GM21737 (cell line): Measurements from ENCODE around the gene UBXN10.
"Not testable (repeated sequence)": the region's sequence is repeated elsewhere in the genome, so short reads cannot be mapped to it uniquely, and the experiment has no call there.

Source experiments
- ATAC-seq: cut with Tn5 transposase; IDR thresholded peaks from one replicate; pipeline ENCODE4 v1.9.1; 2021; ENCODE audit warnings: mild to moderate bottlenecking, moderate library complexity; ENCODE audit not compliant: unreplicated experiment

Gene UBXN10

DNA sequence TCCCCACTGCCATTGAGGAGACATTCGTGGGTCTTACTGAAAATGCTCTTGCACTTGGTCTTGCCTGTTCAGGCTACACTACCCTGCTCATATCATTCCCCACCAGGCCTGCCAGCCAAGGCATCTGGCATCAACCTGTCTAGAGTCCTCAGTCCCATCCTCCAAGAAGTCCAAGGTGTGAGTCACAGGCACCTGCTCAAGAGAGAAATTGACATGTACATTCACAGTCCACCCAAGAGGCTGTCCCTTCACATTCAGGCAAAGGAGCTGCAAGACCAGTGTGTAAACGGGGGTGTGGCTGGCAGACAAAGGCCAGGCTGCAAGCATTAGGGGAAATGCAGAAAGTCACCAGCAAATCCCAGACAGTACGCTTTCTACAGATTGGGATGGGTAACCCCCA lies 13.5 kb downstream of the UBXN10 start:
- ATAC-seq = no peak

DNA sequence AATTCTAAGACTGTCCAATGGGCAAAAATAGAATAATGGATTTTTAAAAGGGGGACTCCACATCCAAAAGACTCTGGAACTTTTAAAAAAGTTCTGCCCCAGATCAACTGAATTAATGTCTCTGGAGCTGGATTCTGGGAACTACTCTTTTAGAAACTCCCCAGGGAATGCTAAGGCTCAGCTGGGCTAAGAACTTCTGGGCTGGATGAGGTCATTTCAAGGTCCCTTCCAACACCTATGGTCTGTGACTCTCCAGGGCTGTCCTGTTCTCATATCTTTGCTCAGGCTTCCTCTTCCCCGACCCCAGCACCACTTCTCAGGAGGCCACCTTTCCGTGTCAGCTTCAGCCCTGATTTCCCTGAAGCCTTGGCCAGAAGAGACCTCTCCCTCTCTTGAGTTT lies 13.9 kb downstream of the UBXN10 start:
- ATAC-seq = no peak

DNA sequence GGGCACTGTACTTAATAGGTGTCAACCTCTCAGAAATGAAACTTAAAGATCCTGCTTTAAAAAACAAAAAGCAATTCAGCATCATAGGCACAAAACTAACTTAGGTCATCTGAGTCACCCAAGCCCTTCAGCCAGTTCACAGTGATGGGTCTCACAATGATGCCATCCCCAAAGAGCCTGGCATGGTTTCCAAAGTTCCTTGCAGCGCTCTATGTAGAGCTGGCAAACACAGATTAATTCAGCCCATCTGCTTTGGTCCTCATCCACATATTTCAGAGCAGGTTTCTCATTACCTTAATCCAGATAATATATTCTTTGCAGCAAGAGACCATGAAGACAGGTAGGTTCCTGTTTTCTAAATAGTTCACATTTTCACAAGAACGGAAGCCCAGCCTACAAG lies 15.1 kb downstream of the UBXN10 start:
- no peak for ATAC-seq

GRCh38 chr1:20202166-20202565 lies 16.3 kb downstream of the UBXN10 start:
- no peak for ATAC-seq

- ATAC-seq = no peak
These were observed 21.6 kb downstream of the UBXN10 start for GRCh38 chr1:20207546-20207945.

DNA sequence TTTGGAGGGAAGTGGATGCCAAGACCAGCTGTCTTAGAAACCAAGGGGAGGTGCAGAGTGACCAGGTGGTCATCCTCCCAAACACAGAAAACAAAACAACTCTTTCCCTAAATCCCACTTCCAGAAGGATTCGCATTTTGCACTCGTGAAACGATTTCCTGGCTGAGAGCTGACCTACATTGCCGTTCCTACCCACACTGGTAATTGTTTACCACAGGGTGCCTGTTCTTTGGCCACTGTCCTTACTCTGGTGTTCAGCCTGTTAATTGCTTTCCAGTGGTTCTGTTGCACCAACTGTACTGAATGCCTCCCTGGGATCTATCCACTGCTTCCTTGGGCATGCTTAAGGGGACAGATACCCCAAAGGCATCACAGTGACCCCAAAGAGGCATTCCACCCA lies 23.6 kb downstream of the UBXN10 start:
- no peak for ATAC-seq

DNA sequence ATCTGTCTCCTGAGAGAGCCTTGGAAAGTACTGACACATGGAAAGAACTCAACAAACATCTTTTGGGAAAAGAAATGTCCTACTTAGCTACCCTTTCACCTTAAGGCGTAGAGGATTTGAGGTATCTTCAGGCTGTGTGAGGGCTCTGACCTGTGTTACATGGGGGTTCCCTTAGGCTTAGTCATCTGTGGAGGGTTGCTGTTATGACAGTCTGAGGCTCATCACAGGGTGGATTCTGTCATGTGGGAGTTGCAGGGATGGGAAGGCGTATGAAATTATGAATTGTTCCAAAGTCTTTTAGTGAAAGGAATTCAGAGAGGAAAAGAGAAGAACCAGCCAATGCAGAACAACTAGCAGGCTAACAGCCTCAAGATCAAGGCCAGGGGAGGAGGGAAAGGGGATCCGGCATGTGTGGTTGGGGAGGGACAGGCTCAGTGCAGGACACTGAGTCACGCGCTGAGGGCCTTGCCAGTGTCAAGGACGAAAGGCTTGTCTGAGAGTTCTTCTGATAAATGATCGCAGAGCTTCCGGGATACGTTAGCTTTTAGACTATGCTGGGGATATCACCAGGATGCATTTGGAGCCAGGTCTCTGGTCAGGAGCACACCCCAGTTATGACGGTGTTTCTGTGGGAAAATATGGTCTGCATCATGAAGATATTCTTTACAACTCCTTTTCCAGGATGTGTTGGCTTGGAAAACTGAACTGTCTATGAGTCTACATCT lies 25.0 kb downstream of the UBXN10 start:
- no peak for ATAC-seq

GRCh38 chr1:20211511-20211931 lies 25.6 kb downstream of the UBXN10 start:
- no peak for ATAC-seq

DNA sequence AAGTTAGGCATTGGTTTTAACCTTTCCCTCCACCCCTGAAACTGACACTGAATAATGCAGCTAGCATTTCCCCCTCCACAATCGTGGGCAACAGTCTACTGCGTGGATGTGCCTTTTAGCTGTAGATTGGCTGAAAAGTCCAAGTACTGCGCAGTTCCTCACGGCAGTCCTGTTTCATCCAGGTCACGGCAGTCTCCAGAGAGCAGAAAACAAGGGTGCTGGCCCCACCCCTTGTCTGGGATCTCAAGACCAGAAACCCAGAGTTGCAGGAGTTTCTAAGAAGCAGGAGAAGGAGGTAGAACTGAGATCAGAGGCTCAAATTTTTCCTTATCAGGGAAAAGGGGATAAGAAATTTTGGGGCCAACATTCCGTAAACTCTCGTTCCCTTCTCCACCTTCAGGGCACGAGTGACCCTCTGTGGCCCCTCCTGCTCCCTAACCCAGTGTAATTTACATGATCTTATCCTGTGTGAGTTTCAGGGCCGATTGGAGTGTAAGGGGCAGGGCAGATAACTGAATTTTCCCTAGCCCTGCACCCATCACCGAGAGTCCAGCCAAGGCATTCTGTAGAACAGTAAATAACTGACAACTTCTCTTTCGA lies 26.3 kb downstream of the UBXN10 start:
- no peak for ATAC-seq

DNA sequence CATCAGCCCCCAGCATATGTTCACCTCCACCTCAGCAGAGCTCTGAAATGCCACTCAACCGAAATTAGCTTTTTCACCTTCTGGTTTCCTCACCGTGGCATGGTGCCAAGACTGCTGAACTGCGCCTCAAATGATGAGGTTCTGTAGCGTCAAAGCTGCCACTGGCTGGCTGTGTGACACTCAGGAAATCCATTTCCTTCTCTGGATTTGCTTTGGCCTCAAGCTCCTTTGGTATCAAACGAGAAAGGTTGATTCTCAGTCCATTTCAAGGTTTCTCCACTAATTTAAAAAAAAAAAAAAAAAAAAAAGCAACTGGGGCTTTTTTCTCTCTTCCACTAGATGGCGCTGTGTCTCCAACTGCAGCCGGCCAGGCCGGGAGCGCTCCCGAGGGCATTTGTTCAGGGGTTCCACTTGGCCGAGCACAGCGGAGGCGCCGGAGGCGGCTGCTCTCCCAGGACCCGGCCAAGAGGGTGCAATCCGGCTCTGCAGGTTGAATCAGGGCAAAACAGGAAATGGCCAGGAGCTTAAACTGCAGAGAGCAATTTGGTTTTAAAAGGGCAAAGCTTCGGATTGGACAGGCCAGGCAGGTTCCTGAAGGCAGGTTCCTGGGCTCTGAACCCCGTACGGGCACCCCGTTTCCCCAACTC lies 26.9 kb downstream of the UBXN10 start:
- ATAC-seq = no peak

GRCh38 chr1:20215716-20216115 lies 29.8 kb downstream of the UBXN10 start:
- no peak for ATAC-seq

GRCh38 chr1:20216574-20216973 lies 30.7 kb downstream of the UBXN10 start:
- no peak for ATAC-seq

GRCh38 chr1:20219053-20219452 lies 33.2 kb downstream of the UBXN10 start:
- ATAC-seq = not testable (repeated sequence)

DNA sequence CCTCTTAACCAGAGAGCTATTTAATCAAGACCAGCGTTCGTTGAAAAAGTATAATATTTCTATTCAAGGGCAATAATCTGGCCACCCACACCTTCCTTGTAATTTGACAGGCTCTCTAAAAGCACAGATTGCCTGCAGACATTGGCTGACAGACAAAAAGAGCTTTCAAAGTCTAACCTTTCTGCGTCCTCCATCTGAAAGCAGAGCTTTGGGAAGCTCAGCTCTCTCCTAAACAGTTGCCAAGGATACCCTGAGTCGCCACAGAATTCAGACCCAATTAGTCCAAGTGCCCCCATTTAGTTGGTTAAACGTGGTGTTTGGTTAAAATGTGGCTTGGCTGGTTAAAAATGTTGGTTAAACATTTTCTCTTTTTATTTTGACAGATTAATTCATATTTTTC lies 34.1 kb downstream of the UBXN10 start:
- ATAC-seq = no peak

DNA sequence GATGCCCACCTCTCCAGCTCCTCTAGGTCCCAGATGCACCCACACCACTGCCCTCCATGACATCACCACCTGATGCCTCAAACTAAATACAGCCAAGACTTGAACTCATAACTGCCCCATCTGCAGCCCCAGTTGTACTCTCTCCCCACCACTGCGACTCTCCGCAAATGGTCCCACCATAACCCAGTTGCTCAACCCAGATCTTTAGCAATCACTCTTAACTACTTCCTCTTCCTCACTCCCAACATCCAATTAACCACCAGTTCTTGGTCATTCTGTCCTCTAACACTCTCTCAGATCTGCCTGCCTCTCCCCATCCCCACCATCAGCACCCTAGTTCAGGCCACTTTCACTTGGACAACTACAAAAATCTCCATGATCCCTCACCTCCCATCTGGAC lies 37.2 kb downstream of the UBXN10 start:
- ATAC-seq = no peak

GRCh38 chr1:20223551-20224419 lies 37.9 kb downstream of the UBXN10 start:
- ATAC-seq = no peak

- ATAC-seq = no peak
These were observed 38.6 kb downstream of the UBXN10 start for GRCh38 chr1:20224546-20224945.

GRCh38 chr1:20227704-20228103 lies 41.8 kb downstream of the UBXN10 start:
- no peak for ATAC-seq

DNA sequence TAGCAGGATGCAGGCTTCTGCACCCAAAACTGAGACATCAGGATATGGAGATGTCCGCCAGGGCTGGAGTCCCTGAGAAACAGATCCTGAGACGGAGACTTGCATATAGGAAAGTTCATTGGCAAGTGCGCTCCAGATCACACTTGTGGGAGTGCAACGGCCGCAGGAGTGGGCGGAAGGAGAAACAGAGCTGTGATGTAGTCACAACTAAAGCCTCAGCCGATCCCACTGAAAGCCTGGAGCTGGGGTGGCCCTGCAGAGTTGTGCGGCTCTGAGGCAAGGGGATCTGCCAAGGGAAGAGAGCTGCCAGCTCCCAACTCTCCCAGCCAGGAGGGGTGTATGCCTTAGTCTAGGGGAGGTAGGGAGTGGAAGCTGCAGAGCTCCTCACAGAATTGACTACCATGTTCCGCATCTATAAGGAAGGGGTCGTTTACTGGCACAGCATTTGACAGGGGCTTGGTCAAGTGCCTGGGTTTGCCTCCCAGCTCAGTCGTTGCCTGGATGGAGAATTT lies 42.5 kb downstream of the UBXN10 start:
- no peak for ATAC-seq

- ATAC-seq = no peak
These were observed 43.3 kb downstream of the UBXN10 start for GRCh38 chr1:20229171-20229570.

DNA sequence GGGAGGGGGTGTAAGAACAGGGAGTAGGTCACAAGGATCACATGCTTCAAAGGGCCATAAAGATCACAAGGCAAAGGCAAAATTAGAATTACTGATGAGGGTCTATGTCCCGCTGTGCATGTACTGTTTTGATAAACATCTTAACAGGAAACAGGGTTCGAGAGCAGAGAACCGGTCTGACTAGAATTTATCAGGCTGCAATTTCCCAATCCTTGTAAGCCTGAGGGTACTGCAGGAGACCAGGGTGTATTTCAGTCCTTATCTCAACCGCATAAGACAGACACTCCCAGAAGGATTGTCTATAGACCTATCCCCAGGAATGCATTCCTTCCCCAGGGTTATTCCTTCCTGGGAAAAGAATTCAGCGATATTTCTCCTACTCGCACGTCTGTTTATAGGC lies 46.7 kb downstream of the UBXN10 start:
- not testable (repeated sequence) for ATAC-seq
